ENCODE measurements around the gene OTX2. TPM values are rescaled to one million over a fixed set of nuclear protein-coding genes. Genes with fewer than 3 reads are reported as not detected.

OTX2 gene
- polyA plus RNA-seq, 2 of the 4 experiments (the other 2 are of a cell fraction) = not detected

- TF ChIP-seq GATA3 (IDR thresholded peaks at IDR 0.05; ENCODE audit: borderline replicate concordance) (no peak), REST (IDR thresholded peaks at IDR 0.05) (no peak), HMGXB4 (CRISPR knock-in tag; IDR thresholded peaks at IDR 0.05; ENCODE audit: borderline replicate concordance) (no peak)
Observed at GRCh38 chr14:56858422-56858821, 48.1 kb upstream of the OTX2 start (continued).

GRCh38 chr14:56857216-56857615 lies 46.9 kb upstream of the OTX2 start:
- H3K4me1 ChIP-seq = no peaks in the 10 kb centered on the region
- TF ChIP-seq HEYL (CRISPR knock-in tag; IDR thresholded peaks at IDR 0.05) = no peak
- no peak for TF ChIP-seq CHD2 (IDR thresholded peaks at IDR 0.05; ENCODE audit: low read length, partially characterized antibody)
- TF ChIP-seq FOSL2 (IDR thresholded peaks at IDR 0.05) = no peak
- no peak for TF ChIP-seq FOSL2 (CRISPR knock-in tag; IDR thresholded peaks at IDR 0.05)
- TF ChIP-seq CBX2 (IDR thresholded peaks at IDR 0.05; ENCODE audit: borderline replicate concordance, low read depth) = no peak
- no peak for TF ChIP-seq HOXA7 (CRISPR knock-in tag; IDR thresholded peaks at IDR 0.05)
- TF ChIP-seq PHF8 (IDR thresholded peaks at IDR 0.05; ENCODE audit: borderline replicate concordance, low read depth) = no peak
- no peak for TF ChIP-seq RFX5 (IDR thresholded peaks at IDR 0.05)
- no peak for TF ChIP-seq HES2 (IDR thresholded peaks at IDR 0.05)
- no peak for TF ChIP-seq TP53 (CRISPR knock-in tag; IDR thresholded peaks at IDR 0.05)
- H3K27ac ChIP-seq = no peak overlapping the region
- H3K4me3 ChIP-seq = no peak overlapping the region
- WGBS (ENCODE audit: missing lambda C conversion rate) = 3% methylated on average over 6 of the region's 6 CpGs
- ChIA-PET CTCF (no interaction called here), POLR2A (no interaction called here)
- no peak for ATAC-seq
- FAIRE-seq = no peak
- H3K9me3 ChIP-seq = no peaks in the 10 kb centered on the region
- DNase-seq (ENCODE audit: low read depth in 1 of 2, low spot score in 1 of 2) = no peak
- H3K4me2 ChIP-seq = no peak overlapping the region

- 3% methylated on average over 7 of the region's 9 CpGs for WGBS (ENCODE audit: missing lambda C conversion rate)
- no peak overlapping the region for H3K4me3 ChIP-seq
- POLR2A ChIA-PET = no interaction called here
Observed at GRCh38 chr14:56855891-56856461, 45.7 kb upstream of the OTX2 start.

More at GRCh38 chr14:56855891-56856461, 45.7 kb upstream of the OTX2 start:
- FAIRE-seq (no peak), DNase-seq (ENCODE audit: low read depth in 1 of 2, low spot score in 1 of 2) (no peak), ATAC-seq (no peak)
- Histone ChIP-seq H3K9me3 (no peaks in the 10 kb centered on the region), H3K4me2 (no peak overlapping the region), H3K27ac (no peak overlapping the region), H3K4me1 (no peaks in the 10 kb centered on the region)
- TF ChIP-seq SMC3 (IDR thresholded peaks at IDR 0.05) = no peak
- TF ChIP-seq JUN (IDR thresholded peaks at IDR 0.05) = no peak
- TF ChIP-seq KDM1A (IDR thresholded peaks at IDR 0.05; ENCODE audit: low read depth) = no peak
- no peak for TF ChIP-seq MYC (IDR thresholded peaks at IDR 0.05; ENCODE audit: borderline replicate concordance, low read length)
- TF ChIP-seq JUNB (IDR thresholded peaks at IDR 0.05) = no peak
- TF ChIP-seq ATOH8 (CRISPR knock-in tag; IDR thresholded peaks at IDR 0.05; ENCODE audit: low read depth) = no peak
- TF ChIP-seq PHF8 (IDR thresholded peaks at IDR 0.05; ENCODE audit: borderline replicate concordance, low read depth) = no peak
- no peak for TF ChIP-seq ZNF302 (CRISPR knock-in tag; IDR thresholded peaks at IDR 0.05)
- no peak for TF ChIP-seq RNF2 (IDR thresholded peaks at IDR 0.05; ENCODE audit: borderline replicate concordance, low read depth)
- TF ChIP-seq ESRRA (IDR thresholded peaks at IDR 0.05; ENCODE audit: borderline replicate concordance, low read length) = no peak
- no peak for TF ChIP-seq SREBF2 (IDR thresholded peaks at IDR 0.05)
- TF ChIP-seq REST (IDR thresholded peaks at IDR 0.05) = no peak
- no peak for TF ChIP-seq FOSB (CRISPR knock-in tag; IDR thresholded peaks at IDR 0.05)
- no peak for TF ChIP-seq ZSCAN20 (CRISPR knock-in tag; IDR thresholded peaks at IDR 0.05)
- TF ChIP-seq NFE2L2 (conservative IDR thresholded peaks at IDR 0.05; ENCODE audit: low read length) = no peak
- TF ChIP-seq CBX2 (IDR thresholded peaks at IDR 0.05; ENCODE audit: borderline replicate concordance, low read depth) = no peak
- no peak for TF ChIP-seq TP53 (CRISPR knock-in tag; IDR thresholded peaks at IDR 0.05)
- CTCF ChIA-PET = interaction anchor here (1.4 kb wide), 1 partner anchor 13 kb away, joined by 3 read pairs; no protein-coding TSS in a partner anchor
